Measurements from ENCODE around the gene SARDH. TPM values are rescaled to one million over a fixed set of nuclear protein-coding genes. Genes with fewer than 3 reads are reported as not detected.

Gene SARDH
- total and polyA plus RNA-seq, 2 of the 13 experiments (the other 11 are each of a cell fraction or from before 2014, with no cell fraction given) = 11.6 to 34.9 TPM

DNA sequence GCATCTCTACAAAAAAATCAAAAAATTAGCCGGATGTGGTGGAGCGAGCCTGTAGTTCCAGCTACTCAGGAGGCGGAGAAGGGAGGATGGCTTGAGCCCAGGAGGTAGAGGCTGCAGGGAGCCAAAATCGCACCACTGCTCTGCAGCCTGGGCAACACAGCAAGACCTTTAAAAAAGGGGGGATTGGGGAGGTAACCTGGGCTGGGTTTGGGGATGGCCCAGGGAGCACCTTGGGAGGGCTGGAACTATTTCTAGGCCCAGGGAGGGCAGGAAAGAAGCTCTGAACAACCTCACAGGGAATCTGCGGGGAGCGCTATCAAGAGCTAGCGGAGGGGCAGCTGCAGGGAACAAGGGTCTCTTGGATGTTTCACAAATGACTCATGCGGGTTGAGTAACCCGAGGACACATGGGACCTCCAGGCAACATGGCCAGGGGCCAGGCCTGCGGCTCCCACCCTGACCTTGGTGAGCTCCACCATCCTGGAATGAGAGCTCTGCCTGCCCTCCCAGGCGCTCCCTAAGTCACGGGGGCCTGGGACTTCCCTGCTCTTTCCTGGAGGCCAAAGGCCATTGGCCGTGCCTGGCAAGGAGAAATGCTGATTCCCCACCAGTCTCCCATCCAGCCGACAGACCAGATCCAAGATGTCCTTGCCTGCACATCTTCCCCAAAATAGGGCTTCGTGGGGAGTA is 23.4 kb downstream of the SARDH start:
- peak; percentile 73 for ATAC-seq
- ChIA-PET POLR2A (interaction anchor here (0.6 to 6.2 kb wide), 20 partner anchors 8 to 367 kb away, joined by 3 to 156 read pairs (median 4); partner anchors contain the start of genes ADAMTSL2, CACFD1, MED22 and RPL7A), CTCF (ENCODE audit: low intra/inter-chr PET ratio, low total read pairs) (interaction anchor here (0.6 to 1.6 kb wide), 2 partner anchors 29 to 182 kb away, joined by 3 to 6 read pairs; no protein-coding TSS in a partner anchor)
- intact Hi-C loops (cut with micrococcal nuclease; ENCODE audit: unreplicated experiment) = loop anchor here (2.0 kb wide), 2 partner anchors 56 to 180 kb away; partner anchors contain the start of gene ADAMTSL2
- Histone ChIP-seq H3K27ac (ENCODE audit: extremely low read length, insufficient read depth, low read length) (peak overlapping the region; percentile 90), H3K9me3 (ENCODE audit: low read length) (no peaks in the 10 kb centered on the region), H3K4me2 (ENCODE audit: low read depth, low read length) (peak overlapping the region; percentile 88), H3K9ac (ENCODE audit: insufficient read depth, low read depth, low read length) (peak overlapping the region; percentile 71), H3K36me3 (replicated peaks in 1 of 2; ENCODE audit: control insufficient read depth in 1 of 2, insufficient read depth in 2 of 2, low read length in 2 of 2) (0 out of 5 replicates have a peak, but pooled peaks cover 0 to 1% of the 10 kb centered on the region in 2 experiments), H3K4me3 (replicated peaks in 1 of 3; ENCODE audit: insufficient read depth in 1 of 3, low read depth in 2 of 3, low read length in 3 of 3) (peak overlapping the region; percentile 12 to 72 (median 53); a peak in 5 of 6 replicates), H2AFZ (ENCODE audit: low read length) (no peak overlapping the region), H4K20me1 (ENCODE audit: insufficient read depth, low read length) (no peaks in the 10 kb centered on the region), H3K27me3 (ENCODE audit: control insufficient read depth in 1 of 2, insufficient read depth in 2 of 2, low read length in 2 of 2) (no peaks in the 10 kb centered on the region), H3K4me1 (ENCODE audit: insufficient read depth, low read length) (peaks cover 63% of the 10 kb centered on the region), H3K79me2 (ENCODE audit: insufficient read depth, low read length) (no peaks in the 10 kb centered on the region)
- BruUV-seq (replicated peaks) = no TSS peak
- in situ Hi-C loops (cut with HindIII; ENCODE audit: extremely low pct_ligation_motif_present, low pct_unique_long_range_greater_than_20kb) = no loop called here
- DNase-seq (ENCODE audit: low spot score) = peak; percentile 96
- WGBS (ENCODE audit: low lambda C conversion rate) = 14% methylated on average over 7 of the region's 15 CpGs
- peak; percentile 98 for FAIRE-seq
- TF ChIP-seq HHEX (CRISPR knock-in tag; IDR thresholded peaks at IDR 0.05) (no peak), ZNF670 (CRISPR knock-in tag; IDR thresholded peaks at IDR 0.05; ENCODE audit: borderline replicate concordance) (no peak), ZNF354B (CRISPR knock-in tag; IDR thresholded peaks at IDR 0.05) (no peak), HOXD1 (CRISPR knock-in tag; IDR thresholded peaks at IDR 0.05) (peak; percentile 50; the same call in 1 of the 2 replicates), ZNF652 (CRISPR knock-in tag; IDR thresholded peaks at IDR 0.05; ENCODE audit: borderline replicate concordance, low read depth) (no peak), CC2D1A (CRISPR knock-in tag; IDR thresholded peaks at IDR 0.05) (no peak), ZNF326 (CRISPR knock-in tag; IDR thresholded peaks at IDR 0.05; ENCODE audit: borderline replicate concordance) (no peak), ZNF616 (CRISPR knock-in tag; IDR thresholded peaks at IDR 0.05; ENCODE audit: low read depth) (no peak), ZNF10 (CRISPR knock-in tag; IDR thresholded peaks at IDR 0.05; ENCODE audit: borderline replicate concordance, low read depth) (no peak), BCL6 (CRISPR knock-in tag; IDR thresholded peaks at IDR 0.05) (peak; percentile 89), NKX3-1 (CRISPR knock-in tag; IDR thresholded peaks at IDR 0.05) (no peak), ZBTB7A (CRISPR knock-in tag; IDR thresholded peaks at IDR 0.05) (peak; percentile 98)
- TF ChIP-seq, protein P1, sequence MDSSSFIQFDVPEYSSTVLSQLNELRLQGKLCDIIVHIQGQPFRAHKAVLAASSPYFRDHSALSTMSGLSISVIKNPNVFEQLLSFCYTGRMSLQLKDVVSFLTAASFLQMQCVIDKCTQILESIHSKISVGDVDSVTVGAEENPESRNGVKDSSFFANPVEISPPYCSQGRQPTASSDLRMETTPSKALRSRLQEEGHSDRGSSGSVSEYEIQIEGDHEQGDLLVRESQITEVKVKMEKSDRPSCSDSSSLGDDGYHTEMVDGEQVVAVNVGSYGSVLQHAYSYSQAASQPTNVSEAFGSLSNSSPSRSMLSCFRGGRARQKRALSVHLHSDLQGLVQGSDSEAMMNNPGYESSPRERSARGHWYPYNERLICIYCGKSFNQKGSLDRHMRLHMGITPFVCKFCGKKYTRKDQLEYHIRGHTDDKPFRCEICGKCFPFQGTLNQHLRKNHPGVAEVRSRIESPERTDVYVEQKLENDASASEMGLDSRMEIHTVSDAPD (CRISPR knock-in tag; IDR thresholded peaks at IDR 0.05) = peak; percentile 74; the same call in 1 of the 2 replicates
- TF ChIP-seq, protein P2, sequence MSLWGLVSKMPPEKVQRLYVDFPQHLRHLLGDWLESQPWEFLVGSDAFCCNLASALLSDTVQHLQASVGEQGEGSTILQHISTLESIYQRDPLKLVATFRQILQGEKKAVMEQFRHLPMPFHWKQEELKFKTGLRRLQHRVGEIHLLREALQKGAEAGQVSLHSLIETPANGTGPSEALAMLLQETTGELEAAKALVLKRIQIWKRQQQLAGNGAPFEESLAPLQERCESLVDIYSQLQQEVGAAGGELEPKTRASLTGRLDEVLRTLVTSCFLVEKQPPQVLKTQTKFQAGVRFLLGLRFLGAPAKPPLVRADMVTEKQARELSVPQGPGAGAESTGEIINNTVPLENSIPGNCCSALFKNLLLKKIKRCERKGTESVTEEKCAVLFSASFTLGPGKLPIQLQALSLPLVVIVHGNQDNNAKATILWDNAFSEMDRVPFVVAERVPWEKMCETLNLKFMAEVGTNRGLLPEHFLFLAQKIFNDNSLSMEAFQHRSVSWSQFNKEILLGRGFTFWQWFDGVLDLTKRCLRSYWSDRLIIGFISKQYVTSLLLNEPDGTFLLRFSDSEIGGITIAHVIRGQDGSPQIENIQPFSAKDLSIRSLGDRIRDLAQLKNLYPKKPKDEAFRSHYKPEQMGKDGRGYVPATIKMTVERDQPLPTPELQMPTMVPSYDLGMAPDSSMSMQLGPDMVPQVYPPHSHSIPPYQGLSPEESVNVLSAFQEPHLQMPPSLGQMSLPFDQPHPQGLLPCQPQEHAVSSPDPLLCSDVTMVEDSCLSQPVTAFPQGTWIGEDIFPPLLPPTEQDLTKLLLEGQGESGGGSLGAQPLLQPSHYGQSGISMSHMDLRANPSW (CRISPR knock-in tag; IDR thresholded peaks at IDR 0.05; ENCODE audit: borderline replicate concordance) = peak; percentile 43; the same call in 1 of the 2 replicates
- TF ChIP-seq, protein P3, sequence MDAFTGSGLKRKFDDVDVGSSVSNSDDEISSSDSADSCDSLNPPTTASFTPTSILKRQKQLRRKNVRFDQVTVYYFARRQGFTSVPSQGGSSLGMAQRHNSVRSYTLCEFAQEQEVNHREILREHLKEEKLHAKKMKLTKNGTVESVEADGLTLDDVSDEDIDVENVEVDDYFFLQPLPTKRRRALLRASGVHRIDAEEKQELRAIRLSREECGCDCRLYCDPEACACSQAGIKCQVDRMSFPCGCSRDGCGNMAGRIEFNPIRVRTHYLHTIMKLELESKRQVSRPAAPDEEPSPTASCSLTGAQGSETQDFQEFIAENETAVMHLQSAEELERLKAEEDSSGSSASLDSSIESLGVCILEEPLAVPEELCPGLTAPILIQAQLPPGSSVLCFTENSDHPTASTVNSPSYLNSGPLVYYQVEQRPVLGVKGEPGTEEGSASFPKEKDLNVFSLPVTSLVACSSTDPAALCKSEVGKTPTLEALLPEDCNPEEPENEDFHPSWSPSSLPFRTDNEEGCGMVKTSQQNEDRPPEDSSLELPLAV (CRISPR knock-in tag; conservative IDR thresholded peaks at IDR 0.05; ENCODE audit: low read depth) = no peak
- TF ChIP-seq, protein P4, sequence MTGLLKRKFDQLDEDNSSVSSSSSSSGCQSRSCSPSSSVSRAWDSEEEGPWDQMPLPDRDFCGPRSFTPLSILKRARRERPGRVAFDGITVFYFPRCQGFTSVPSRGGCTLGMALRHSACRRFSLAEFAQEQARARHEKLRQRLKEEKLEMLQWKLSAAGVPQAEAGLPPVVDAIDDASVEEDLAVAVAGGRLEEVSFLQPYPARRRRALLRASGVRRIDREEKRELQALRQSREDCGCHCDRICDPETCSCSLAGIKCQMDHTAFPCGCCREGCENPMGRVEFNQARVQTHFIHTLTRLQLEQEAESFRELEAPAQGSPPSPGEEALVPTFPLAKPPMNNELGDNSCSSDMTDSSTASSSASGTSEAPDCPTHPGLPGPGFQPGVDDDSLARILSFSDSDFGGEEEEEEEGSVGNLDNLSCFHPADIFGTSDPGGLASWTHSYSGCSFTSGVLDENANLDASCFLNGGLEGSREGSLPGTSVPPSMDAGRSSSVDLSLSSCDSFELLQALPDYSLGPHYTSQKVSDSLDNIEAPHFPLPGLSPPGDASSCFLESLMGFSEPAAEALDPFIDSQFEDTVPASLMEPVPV (CRISPR knock-in tag; IDR thresholded peaks at IDR 0.05) = peak; percentile 88
